NCI-H748 treated with DMSO at 0.1 percent for 48 hours (cell line): Measurements from ENCODE around the gene TMEM272.

Experiments used
- DNase-seq: peaks from one replicate; lab custom pipeline; 2025; lab: John Stamatoyannopoulos, UW

The TMEM272 gene

DNA sequence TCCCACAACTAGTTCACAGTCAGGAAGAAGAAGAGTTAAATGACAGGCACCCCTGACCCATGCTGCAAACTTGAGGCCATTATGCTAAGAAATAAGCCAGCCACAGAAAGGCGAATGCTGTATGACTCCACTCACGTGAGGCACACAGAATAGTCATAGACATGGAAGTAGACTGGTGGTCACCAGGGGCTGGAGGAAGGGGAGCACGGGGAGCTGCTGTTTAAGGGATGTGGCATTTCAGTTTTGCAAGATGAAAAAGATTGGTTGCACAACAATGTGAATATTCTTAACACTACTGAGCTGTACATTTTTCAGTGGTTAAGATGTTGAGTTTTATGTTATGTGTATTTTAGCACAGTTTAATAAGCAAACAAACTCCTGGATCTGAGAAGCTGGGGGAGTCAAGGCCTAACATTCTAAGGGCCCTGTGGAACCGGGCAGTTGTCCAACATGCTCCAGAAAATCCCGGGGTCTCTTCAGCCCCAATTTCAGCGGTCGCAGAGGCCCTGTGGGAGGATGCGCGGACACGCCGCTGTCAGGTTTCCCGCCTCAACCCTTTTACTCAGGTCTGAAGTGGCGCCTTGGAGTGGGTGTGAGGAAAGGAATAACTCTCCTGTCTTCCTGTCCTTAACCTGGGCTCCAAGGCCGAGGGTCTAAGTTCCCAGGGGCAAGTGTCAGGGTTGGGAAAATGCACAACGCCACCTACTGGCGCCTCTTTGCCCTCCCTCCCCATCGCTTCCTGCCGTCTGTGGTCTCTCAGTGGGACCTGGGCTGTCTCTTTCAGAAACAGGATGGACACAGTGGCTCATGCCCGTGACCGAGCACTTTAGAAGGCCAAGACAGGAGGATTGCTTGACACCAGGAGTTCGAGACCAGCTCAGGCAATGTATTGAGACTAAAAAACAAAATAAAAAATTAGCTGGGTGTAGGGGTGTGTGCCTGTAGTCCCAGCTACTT lies 4.4 kb upstream of the TMEM272 start:
- no peak for DNase-seq

DNA sequence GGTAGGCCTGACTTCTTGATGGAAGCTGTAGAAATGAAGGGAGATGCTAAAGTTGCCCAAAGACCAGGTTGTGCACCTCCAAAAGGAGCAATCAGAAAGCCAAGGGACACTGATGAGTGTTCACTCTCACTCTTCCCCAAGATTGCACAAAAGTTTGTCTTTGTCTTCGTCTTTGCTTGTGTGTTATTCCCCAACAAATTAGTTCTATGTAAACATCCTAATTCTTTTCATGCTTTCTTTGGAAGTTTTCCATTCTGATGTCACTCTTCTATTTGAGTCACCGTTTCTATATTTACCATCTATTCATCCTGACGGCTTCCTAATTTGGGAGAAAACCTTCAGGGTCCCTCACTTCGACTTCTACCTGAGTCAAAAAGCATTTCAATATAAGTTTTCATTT lies 3.7 kb upstream of the TMEM272 start:
- no peak for DNase-seq

GRCh38 chr13:51846756-51847155 lies 1.8 kb upstream of the TMEM272 start:
- DNase-seq = no peak

DNA sequence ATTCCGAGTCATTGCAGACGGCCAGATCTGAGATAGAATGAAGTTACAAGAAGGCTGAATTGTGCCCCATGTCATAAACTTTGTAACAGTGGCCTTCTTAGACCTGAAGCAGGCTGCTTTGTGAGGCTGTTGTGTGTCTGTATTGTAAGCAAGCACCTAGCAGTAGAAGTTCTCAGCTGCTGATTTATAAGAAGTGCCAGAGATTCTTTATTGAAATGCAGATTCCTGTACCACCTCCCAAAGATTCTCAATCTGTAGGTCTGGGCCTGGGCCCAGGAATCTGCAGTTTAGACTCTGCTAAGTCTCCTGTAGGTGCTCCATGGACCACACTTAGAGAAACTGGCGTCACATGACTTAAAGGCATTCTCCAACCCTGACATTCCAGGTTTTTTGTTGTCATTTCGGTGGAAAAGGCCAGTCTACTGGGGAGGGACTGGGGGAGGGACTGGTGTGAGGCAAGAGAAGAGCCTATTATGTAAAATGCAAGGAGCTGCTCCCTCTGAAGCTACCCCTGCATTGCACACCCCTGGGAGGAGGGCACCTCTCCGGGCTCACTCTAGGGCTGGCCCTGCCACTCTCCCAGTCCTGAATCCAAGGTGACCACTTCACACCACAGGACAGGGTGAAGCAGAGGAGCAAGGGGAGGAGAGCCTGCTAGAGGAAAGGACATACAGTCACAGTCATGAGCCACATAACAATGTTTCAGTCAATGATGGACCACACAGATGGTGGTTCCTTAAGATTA lies 769 bp upstream of the TMEM272 start:
- DNase-seq = no peak

GRCh38 chr13:51843529-51843928 lies 1.4 kb downstream of the TMEM272 start:
- no peak for DNase-seq

- no peak for DNase-seq
These were observed 3.2 kb downstream of the TMEM272 start for GRCh38 chr13:51841732-51842131.

DNA sequence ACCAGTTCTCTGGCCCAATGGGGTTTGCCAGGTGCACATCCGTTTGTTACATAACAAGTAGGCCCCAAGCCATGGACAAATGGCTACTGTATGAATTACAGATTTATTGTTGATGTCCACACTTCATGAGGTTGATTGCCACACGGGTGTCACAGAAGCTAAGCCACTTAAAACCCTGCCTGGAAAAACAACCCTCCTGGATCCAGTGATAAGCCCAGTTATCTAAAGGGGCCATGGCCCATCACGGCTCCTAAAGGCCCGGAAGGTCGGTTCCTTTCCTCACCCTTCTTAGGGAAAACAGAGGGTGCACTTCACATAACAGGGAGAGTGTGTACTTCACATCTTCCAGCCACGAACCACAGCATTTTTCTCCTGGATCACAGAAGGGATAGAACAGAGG lies 4.1 kb downstream of the TMEM272 start:
- no peak for DNase-seq

GRCh38 chr13:51839711-51840540 lies 5.1 kb downstream of the TMEM272 start:
- DNase-seq = no peak

- no peak for DNase-seq
These were observed 6.6 kb downstream of the TMEM272 start for GRCh38 chr13:51838240-51838846.

- no peak for DNase-seq
These were observed 8.0 kb downstream of the TMEM272 start for GRCh38 chr13:51837016-51837415.

DNA sequence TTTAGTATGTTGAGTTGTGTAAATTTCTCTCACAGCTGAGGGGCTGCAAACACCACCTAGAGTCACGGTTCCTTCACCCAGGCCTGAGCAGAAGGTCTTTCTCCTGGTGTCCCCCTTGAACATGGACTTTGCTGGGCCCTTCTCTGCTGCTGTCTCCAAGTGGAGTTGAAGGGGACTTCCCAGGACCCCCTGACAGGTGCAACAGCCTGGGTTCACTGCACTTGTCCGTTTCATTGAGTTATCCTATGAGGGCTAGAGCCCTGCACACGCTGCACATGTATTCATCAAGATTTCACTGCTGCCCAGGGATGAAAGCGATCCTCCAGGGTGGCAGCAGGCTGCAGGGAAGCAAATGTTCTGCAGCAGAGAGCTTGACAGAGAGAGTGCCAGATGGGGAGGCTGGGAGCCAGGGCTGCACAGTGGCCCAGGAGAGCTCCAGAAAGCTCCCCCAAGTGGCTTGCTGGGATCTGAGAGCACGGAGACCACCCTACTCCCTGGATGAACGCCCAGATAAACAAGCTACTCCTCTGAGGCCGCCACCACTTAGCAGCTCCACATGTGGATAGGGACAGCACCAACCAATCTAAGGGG lies 10.3 kb downstream of the TMEM272 start:
- no peak for DNase-seq

GRCh38 chr13:51833980-51834379 lies 11.0 kb downstream of the TMEM272 start:
- DNase-seq = no peak

- DNase-seq = no peak
These were observed 12.4 kb downstream of the TMEM272 start for GRCh38 chr13:51832471-51833152.

- DNase-seq = no peak
These were observed 13.5 kb downstream of the TMEM272 start for GRCh38 chr13:51831519-51831918.

GRCh38 chr13:51829568-51829899 lies 15.4 kb downstream of the TMEM272 start:
- no peak for DNase-seq

DNA sequence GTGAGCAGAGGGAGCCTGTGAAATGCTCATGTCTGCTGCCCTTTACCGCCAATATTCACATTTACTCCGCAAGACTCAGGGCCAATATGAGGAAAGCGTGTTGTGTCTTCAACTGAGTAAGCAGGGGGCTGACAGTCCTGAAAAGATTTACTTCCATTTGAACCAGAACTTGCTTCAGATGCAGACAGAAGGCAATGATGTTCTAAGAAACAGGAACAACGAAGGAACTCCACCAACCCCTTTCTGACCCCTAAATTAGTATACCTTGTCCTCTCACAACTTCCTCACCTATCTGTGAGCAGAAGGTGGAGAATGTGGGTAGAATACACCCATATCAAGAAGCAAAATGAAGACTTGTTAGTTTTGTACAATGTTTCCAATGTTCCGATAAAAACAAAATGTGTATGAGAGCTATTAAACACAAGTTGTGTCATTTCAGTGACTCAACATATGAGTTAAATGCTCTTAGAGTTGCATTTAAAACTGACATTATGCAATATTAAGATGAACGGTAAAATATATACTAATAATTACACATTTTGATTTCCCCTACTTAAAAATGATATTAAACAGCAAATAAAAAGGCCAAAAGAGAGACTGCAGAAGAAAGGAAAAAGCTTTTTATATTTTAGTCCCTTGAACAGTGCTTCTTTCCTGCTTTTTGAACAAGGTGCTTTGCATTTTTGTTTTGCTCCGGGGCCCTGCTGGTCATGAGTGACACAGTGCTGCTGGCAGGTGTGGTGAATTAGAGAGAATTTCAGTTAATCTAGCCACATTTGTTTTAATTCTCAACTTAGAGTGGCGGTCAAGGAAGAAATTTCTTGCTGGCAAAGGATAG lies 16.0 kb downstream of the TMEM272 start:
- no peak for DNase-seq

DNA sequence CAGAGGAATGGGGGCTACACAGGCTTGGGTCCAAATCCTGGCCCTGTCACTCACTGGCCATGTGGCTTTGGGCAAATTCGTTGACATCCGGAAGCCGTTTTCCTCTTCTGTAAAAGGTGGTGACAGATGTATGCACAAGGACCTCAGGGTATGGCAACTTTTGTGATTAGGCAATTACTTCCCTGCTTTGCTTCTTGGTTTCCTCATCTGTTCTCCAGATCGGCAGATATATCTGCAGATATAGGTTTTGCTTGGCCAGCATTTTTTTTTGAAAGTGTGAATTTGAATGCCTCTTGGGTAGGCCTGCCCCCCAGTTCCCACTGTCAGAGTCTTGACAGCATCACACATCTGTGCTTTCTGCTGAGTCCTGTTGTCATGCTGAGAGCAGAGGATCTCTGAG lies 17.7 kb downstream of the TMEM272 start:
- DNase-seq = no peak

DNA sequence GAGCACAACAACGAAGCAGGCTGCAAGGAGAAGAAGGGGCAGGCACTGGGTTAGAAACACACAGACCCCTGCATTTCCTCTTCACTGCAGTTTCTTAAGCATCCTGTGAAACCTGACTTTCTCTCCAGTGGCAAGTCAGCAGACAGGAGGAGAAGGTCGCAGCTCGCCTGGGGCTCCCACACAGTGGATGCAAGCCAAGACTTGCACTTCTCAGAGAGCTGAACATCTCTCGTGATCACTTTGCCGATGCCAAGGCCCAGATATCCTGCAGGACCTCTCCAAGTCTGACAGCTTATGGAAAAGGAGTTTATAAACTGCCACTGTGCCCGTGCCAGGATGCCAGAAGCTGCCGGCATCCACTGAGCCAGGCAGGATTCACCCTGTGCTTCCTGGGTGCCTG lies 18.4 kb downstream of the TMEM272 start:
- no peak for DNase-seq

DNA sequence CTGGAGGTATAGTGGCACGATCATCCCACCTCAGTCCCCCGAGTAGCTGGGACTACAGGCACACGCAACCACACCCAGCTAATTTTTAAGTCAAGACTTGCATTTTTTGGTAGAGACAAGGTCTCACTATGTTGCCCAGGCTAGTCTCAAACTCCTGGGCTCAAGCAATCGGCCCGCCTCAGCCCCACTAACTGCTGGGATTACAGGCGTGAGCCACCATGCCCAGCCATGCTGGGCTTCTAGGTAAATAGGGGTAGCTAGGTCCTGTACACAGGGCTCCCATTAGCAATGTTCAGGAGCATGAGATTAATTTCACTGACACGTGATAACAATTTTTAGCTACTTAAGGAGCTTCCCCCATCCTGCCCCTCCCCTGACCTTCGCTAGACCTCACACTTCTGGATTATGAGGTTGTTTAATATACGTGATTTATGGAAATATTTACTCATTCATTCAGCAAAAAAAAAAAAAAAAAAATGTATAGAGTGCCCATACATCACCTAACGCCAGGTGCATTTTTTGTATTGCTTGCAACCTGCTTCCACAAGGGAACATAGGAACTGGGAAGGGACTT lies 19.2 kb downstream of the TMEM272 start:
- DNase-seq = no peak

GRCh38 chr13:51825165-51825592 lies 19.8 kb downstream of the TMEM272 start:
- DNase-seq = no peak
